GM19238 (cell line): ENCODE results near the gene CASZ1.

ENCODE experiments used
- DNase-seq: peaks from one replicate; pipeline ENCODE4 v3.0.0; 2011; ENCODE audit warnings: low spot score; ENCODE audit not compliant: insufficient read length

The CASZ1 gene

GRCh38 chr1:10795276-10796021 lies 997 bp downstream of the CASZ1 start:
- DNase-seq: no peak

DNA sequence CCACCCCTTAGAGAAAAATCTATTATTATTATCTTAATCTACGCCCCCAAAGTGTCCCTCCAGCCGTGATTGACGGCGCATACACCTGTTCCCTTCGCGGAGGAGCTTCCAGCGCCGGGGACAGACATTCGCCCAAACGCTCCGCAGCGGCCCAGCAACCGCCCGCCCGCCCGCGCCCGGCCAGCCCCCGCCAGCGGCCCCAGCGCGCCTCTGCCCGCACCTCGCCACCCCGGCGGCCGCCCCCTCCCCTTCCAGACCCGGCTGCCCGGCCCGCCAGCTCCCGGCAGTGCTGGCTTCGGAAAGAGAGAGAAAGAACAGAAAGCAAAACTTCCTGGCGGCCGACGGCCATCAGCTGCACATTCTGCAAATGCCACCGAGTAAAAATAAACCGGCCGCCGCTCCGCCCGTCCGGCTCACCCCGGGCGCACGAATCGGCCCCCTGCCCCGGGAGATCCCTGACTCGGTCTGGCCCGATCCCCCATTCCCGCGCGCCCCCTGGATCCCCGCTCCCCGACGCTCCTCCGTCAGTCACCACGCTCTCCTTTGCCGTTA lies 1.6 kb downstream of the CASZ1 start:
- no peak for DNase-seq

GRCh38 chr1:10793129-10793651 lies 3.3 kb downstream of the CASZ1 start:
- DNase-seq: no peak

GRCh38 chr1:10791105-10791951 lies 5.1 kb downstream of the CASZ1 start:
- no peak for DNase-seq

DNA sequence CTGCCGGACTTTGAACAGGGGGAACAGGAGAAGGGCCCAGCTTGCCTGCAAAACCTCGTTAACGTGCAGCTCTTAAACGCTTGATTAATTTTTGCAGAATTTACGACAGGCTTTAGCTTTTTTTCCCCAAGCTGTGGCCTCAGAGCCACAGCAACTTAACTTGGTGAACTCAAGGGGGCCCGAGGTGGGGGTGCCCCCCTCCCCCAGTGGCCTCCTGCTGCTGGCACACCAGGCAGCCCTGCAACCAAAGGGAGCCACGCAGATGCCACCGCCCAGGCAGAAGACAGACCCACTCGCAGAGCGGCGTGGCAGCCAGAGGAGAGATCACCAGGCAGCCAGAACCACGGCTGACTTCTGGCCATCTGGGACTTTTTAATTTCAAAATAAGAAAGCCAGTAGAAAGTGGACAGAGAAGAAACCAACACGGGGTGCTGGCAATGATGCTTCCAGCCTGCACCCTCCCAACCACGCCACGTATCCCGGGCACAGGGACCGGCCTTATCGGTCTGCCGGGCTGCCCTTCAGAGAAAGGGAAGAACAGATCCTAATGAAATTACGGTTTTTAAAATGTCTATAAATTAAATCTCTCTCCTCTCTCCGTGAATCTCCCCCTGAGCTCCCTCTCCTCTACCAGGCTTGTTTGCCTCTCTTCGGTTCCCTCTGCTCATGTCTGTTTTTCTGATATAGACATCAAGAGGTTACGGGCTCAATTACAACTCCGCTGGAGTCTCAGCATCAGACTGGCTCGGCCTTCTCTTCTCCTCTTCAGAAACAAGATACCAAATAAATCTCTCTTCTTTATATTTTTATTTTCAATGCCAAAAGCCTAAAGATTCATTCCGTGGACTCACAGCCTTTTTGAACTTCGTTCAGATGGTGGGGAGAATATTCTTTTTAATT lies 6.4 kb downstream of the CASZ1 start:
- DNase-seq: no peak

DNA sequence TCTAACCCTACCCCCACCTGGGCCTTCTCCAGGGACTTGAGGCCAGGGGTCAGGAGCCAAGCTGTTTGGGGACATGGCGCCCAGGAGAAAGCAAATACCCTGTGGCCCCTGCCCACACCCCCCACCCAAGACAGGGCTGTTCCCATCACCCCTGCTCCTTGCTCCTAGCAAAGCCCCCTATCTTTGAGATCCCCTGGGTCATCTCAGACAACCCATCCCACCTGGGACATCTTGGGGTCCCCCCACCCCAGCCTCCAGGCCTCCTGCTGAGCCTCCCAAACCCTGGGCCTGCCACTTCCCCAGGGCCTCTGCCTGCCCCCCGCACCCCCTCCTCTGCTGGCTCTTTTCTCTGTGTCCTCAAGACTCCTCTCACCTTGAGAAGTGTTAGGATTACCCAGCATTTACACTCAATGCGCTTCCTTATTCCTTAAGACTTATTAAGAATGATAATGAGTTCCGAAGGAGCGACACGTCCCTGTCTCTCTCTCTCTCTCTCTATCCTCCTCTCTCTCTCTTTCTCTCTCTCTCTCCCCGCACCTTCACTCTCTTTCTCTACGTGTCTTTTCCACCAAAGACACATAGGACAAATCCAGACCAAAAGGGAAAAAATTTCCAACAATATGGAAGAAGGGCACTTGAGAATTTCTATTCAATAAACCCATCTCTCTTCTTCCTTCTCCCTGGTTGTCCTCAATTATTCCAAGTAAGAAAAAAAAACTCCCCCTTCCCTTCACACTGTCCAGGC lies 7.2 kb downstream of the CASZ1 start:
- no peak for DNase-seq

- DNase-seq: no peak
Measured at GRCh38 chr1:10788592-10789006, 7.8 kb downstream of the CASZ1 start.

DNA sequence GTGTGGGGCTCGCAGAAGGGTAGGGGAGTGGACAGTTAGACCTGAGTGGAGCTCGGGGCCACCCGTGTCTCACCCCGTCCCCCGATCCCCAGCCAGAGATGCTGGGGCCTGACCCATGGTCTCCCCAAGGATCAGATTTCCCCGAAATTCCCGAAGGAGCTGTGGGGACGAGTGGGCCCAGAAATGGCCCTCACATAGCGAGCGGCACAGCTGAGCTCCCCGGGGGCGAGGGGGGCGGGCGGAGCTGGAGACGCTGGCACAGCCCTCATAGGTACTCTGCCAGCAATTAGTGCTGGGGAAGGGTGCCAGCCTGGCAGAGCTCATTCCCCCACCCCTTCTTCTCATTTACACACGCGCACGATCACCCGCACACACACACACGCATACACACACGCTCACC lies 9.2 kb downstream of the CASZ1 start:
- DNase-seq: no peak

DNA sequence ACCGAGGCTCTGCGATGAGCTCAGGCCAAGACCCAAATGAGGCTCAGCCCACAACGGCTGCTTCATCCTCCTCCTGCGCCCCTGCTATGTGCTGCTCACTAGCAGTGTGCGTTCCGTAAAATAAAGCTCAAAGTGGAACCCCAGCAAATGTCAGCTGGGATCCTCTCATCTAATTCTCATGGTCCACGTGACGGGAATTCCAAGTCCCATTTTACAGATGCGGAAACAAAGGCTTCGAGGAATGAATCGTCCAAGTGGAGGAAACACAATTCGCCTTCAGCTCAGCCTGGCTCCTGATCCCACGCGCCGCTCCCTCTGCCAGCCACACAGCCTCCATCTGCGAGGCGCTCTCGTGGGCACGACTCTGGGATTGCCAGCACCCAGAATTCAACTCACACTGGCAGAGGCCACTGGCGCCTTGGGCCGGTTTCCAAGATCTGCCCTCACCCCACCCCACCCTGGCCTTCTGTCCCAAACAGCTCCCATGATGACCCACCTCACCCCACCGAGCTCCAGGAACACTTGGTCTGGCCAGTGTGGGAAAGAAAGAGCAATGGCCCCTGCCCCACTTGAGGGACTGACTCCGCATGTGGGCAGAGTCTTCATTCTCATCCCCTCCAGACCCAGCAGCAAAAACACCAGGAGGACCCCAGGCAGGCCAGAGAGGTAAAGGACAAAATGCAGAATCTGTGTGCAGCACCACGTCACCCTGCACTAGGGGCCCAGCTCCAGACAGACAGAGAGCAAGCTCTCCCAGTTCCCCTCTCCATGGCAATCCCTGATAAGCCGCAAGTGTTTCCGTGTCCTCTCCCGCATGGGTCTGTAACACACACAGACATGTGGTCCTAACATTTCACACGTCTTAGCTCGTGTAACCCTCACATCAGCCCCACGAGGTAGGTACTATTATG lies 10.5 kb downstream of the CASZ1 start:
- no peak for DNase-seq

DNA sequence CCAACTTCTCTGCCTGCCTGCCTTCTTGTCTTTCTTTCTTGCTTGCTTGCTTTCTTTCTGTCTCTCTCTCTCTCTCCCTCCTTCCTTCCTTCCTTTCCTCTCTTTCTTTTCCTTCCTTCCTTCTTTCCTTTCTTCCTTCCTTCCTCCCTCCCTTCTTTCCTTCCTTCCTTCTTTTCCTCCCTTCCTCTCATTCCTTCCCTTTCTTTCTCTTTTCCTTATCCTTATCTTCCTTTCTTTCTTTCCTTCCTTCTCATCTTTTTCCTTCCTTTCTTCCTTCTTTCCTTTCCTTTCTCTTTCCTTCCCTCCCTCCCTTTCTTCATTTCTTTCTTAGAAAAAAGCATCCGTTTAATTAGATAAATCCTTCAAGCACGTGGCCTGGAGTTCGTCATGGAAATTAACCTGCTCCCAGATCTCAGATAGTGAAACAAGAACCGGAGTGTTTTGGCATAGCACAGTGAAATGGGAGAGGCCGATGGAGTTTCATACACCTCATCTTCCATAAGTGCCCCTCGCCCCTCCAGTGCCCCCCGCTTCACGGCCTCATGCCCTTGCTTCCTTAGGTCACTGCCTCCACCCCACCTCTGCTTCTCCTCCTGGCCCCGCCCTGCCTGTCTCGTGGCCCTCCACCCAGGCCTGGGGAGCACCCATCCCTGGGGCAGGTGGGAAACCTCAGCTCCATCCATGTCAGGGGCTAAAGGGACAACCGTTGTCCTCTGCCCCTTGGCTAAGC lies 11.3 kb downstream of the CASZ1 start:
- no peak for DNase-seq

GRCh38 chr1:10782491-10783244 lies 13.8 kb downstream of the CASZ1 start:
- no peak for DNase-seq

- no peak for DNase-seq
Measured at GRCh38 chr1:10781137-10781536, 15.3 kb downstream of the CASZ1 start.

- DNase-seq: no peak
Measured at GRCh38 chr1:10779841-10780240, 16.6 kb downstream of the CASZ1 start.

- no peak for DNase-seq
Measured at GRCh38 chr1:10779201-10779600, 17.2 kb downstream of the CASZ1 start.

DNA sequence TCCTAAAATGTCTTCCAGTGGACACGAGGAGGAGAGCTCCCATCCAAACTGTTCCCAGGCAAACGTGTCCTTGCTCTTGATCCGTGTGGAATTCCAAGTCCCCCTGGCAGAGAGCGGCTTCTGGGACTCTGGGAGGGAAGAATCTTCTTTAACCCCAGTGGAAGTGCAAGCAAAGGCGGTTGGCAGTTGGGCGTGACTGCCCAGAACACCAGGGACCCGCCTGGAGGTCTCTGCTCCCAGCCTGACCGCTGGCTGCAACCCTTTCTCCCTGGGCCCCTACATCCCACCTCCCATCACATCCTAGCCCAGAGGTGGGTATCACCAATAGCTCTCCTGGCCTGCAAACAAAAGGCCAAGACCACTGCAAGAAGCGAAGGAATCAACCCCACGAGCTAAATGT lies 17.8 kb downstream of the CASZ1 start:
- no peak for DNase-seq

- DNase-seq: no peak
Measured at GRCh38 chr1:10777749-10778574, 18.5 kb downstream of the CASZ1 start.
